ENCODE results near the gene MARF1.

Gene MARF1

GRCh38 chr16:15599303-15600070, 43.5 kb downstream of the MARF1 start:
- no peaks in the 10 kb centered on the region for H3K79me1 ChIP-seq (ENCODE audit: low read depth, low read length)
- H3K14ac ChIP-seq (ENCODE audit: low read length) = no peak overlapping the region
- no peak overlapping the region for H3K4ac ChIP-seq (ENCODE audit: low read length)
- H2BK120ac ChIP-seq (ENCODE audit: low read depth, low read length) = no peak overlapping the region
- H3K9ac ChIP-seq (ENCODE audit: low read depth, low read length, poor library complexity) = peak overlapping the region; percentile 54
- H3K9me3 ChIP-seq (replicated peaks in 1 of 2; ENCODE audit: control insufficient read depth in 2 of 2, insufficient read depth in 1 of 2, low read depth in 1 of 2, low read length in 2 of 2) = no peaks in the 10 kb centered on the region
- no peak overlapping the region for H2AFZ ChIP-seq (ENCODE audit: low read length)
- no peak overlapping the region for H3K18ac ChIP-seq (ENCODE audit: low read length)
- H3K23ac ChIP-seq (ENCODE audit: low read depth, low read length, poor library complexity) = no peak overlapping the region
- no peak overlapping the region for H2AK5ac ChIP-seq (ENCODE audit: low read depth, low read length)
- no peak overlapping the region for H4K91ac ChIP-seq (ENCODE audit: low read depth, low read length, poor library complexity)
- no peaks in the 10 kb centered on the region for H3K4me1 ChIP-seq (ENCODE audit: control insufficient read depth in 2 of 2, insufficient read depth in 1 of 2, low read depth in 1 of 2, low read length in 2 of 2)
- peak overlapping the region in 1 of 2 donors; percentile 17 for H3K4me3 ChIP-seq (ENCODE audit: low read length in 2 of 2)
- H3K4me2 ChIP-seq (ENCODE audit: insufficient read depth, low read length, poor library complexity, severe bottlenecking) = no peak overlapping the region
- no peak overlapping the region for H2BK15ac ChIP-seq (ENCODE audit: low read length)
- WGBS, 2 donors (ENCODE audit: extremely low coverage in 2 of 2, insufficient read length in 2 of 2, insufficient replicate concordance in 1 of 2) = no CpG with 5 or more reads among the region's 21 CpGs
- no peak overlapping the region for H4K8ac ChIP-seq (ENCODE audit: low read depth, low read length)
- DNase-seq (ENCODE audit: low spot score) = no peak
- no peak overlapping the region for H3K27ac ChIP-seq (replicated peaks; ENCODE audit: low read length)
- no peak overlapping the region for H2BK5ac ChIP-seq (ENCODE audit: low read length)
- no peak overlapping the region for H2BK12ac ChIP-seq (ENCODE audit: low read length)
- H3K36me3 ChIP-seq (replicated peaks in 1 of 2; ENCODE audit: control insufficient read depth in 2 of 2, insufficient read depth in 2 of 2, low read length in 2 of 2) = peaks cover 50 to 99% of the 10 kb centered on the region in 2 donors
- H3K27me3 ChIP-seq (ENCODE audit: control insufficient read depth in 3 of 3, insufficient read depth in 3 of 3, low read depth in 1 of 3, low read length in 3 of 3) = peaks cover 0 to 2% (median 0%) of the 10 kb centered on the region in 3 experiments

- no peak overlapping the region for H3K14ac ChIP-seq (ENCODE audit: low read length)
- no peaks in the 10 kb centered on the region for H3K79me1 ChIP-seq (ENCODE audit: low read depth, low read length)
- H4K91ac ChIP-seq (ENCODE audit: low read depth, low read length, poor library complexity) = no peak overlapping the region
- no peak overlapping the region for H2AFZ ChIP-seq (ENCODE audit: low read length)
- WGBS, 2 donors (ENCODE audit: extremely low coverage in 2 of 2, insufficient read length in 2 of 2, insufficient replicate concordance in 1 of 2) = no CpG with 5 or more reads among the region's 17 CpGs
- no peaks in the 10 kb centered on the region for H3K9me3 ChIP-seq (replicated peaks in 1 of 2; ENCODE audit: control insufficient read depth in 2 of 2, insufficient read depth in 1 of 2, low read depth in 1 of 2, low read length in 2 of 2)
- no peak overlapping the region for H3K9ac ChIP-seq (ENCODE audit: low read depth, low read length, poor library complexity)
- no peak for DNase-seq (ENCODE audit: low spot score)
- H3K4me1 ChIP-seq (ENCODE audit: control insufficient read depth in 2 of 2, insufficient read depth in 1 of 2, low read depth in 1 of 2, low read length in 2 of 2) = no peaks in the 10 kb centered on the region
- no peak overlapping the region for H2AK5ac ChIP-seq (ENCODE audit: low read depth, low read length)
- no peak overlapping the region for H2BK120ac ChIP-seq (ENCODE audit: low read depth, low read length)
- H3K36me3 ChIP-seq (replicated peaks in 1 of 2; ENCODE audit: control insufficient read depth in 2 of 2, insufficient read depth in 2 of 2, low read length in 2 of 2) = peaks cover 46 to 97% of the 10 kb centered on the region in 2 donors
- no peak overlapping the region for H3K18ac ChIP-seq (ENCODE audit: low read length)
- no peak overlapping the region for H2BK15ac ChIP-seq (ENCODE audit: low read length)
- H2BK5ac ChIP-seq (ENCODE audit: low read length) = no peak overlapping the region
- H4K8ac ChIP-seq (ENCODE audit: low read depth, low read length) = no peak overlapping the region
- no peak overlapping the region for H2BK12ac ChIP-seq (ENCODE audit: low read length)
- peaks cover 0 to 2% (median 0%) of the 10 kb centered on the region in 3 experiments for H3K27me3 ChIP-seq (ENCODE audit: control insufficient read depth in 3 of 3, insufficient read depth in 3 of 3, low read depth in 1 of 3, low read length in 3 of 3)
- H3K27ac ChIP-seq (replicated peaks; ENCODE audit: low read length) = no peak overlapping the region
- H3K4me2 ChIP-seq (ENCODE audit: insufficient read depth, low read length, poor library complexity, severe bottlenecking) = no peak overlapping the region
- no peak overlapping the region for H3K4me3 ChIP-seq (ENCODE audit: low read length in 2 of 2)
- H3K4ac ChIP-seq (ENCODE audit: low read length) = no peak overlapping the region
- peak overlapping the region; percentile 74 for H3K23ac ChIP-seq (ENCODE audit: low read depth, low read length, poor library complexity)
Observed at GRCh38 chr16:15598648-15599190, 44.2 kb downstream of the MARF1 start.

GRCh38 chr16:15597822-15598647, 44.9 kb downstream of the MARF1 start:
- H3K9me3 ChIP-seq (replicated peaks in 1 of 2; ENCODE audit: control insufficient read depth in 2 of 2, insufficient read depth in 1 of 2, low read depth in 1 of 2, low read length in 2 of 2) = no peaks in the 10 kb centered on the region
- no peak overlapping the region for H4K91ac ChIP-seq (ENCODE audit: low read depth, low read length, poor library complexity)
- H2BK12ac ChIP-seq (ENCODE audit: low read length) = no peak overlapping the region
- no peak overlapping the region for H3K4ac ChIP-seq (ENCODE audit: low read length)
- peak overlapping the region; percentile 65 for H3K9ac ChIP-seq (ENCODE audit: low read depth, low read length, poor library complexity)
- no peak overlapping the region for H3K18ac ChIP-seq (ENCODE audit: low read length)
- H2AFZ ChIP-seq (ENCODE audit: low read length) = no peak overlapping the region
- H3K4me3 ChIP-seq (ENCODE audit: low read length in 2 of 2) = no peak overlapping the region
- H2AK5ac ChIP-seq (ENCODE audit: low read depth, low read length) = no peak overlapping the region
- H3K23ac ChIP-seq (ENCODE audit: low read depth, low read length, poor library complexity) = peak overlapping the region; percentile 82
- H2BK120ac ChIP-seq (ENCODE audit: low read depth, low read length) = no peak overlapping the region
- H3K4me1 ChIP-seq (ENCODE audit: control insufficient read depth in 2 of 2, insufficient read depth in 1 of 2, low read depth in 1 of 2, low read length in 2 of 2) = no peaks in the 10 kb centered on the region
- no peaks in the 10 kb centered on the region for H3K79me1 ChIP-seq (ENCODE audit: low read depth, low read length)
- peaks cover 44 to 90% of the 10 kb centered on the region in 2 donors for H3K36me3 ChIP-seq (replicated peaks in 1 of 2; ENCODE audit: control insufficient read depth in 2 of 2, insufficient read depth in 2 of 2, low read length in 2 of 2)
- no peak overlapping the region for H3K14ac ChIP-seq (ENCODE audit: low read length)
- H4K8ac ChIP-seq (ENCODE audit: low read depth, low read length) = no peak overlapping the region
- H2BK5ac ChIP-seq (ENCODE audit: low read length) = no peak overlapping the region
- no peak for DNase-seq (ENCODE audit: low spot score)
- H2BK15ac ChIP-seq (ENCODE audit: low read length) = no peak overlapping the region
- no peak overlapping the region for H3K27ac ChIP-seq (replicated peaks; ENCODE audit: low read length)
- peaks cover 0 to 2% (median 0%) of the 10 kb centered on the region in 3 experiments for H3K27me3 ChIP-seq (ENCODE audit: control insufficient read depth in 3 of 3, insufficient read depth in 3 of 3, low read depth in 1 of 3, low read length in 3 of 3)
- no peak overlapping the region for H3K4me2 ChIP-seq (ENCODE audit: insufficient read depth, low read length, poor library complexity, severe bottlenecking)
- WGBS, 2 donors (ENCODE audit: extremely low coverage in 2 of 2, insufficient read length in 2 of 2, insufficient replicate concordance in 1 of 2) = no CpG with 5 or more reads among the region's 15 CpGs

GRCh38 chr16:15597135-15597534, 45.8 kb downstream of the MARF1 start:
- no peak overlapping the region for H3K23ac ChIP-seq (ENCODE audit: low read depth, low read length, poor library complexity)
- no peak overlapping the region for H4K91ac ChIP-seq (ENCODE audit: low read depth, low read length, poor library complexity)
- no peaks in the 10 kb centered on the region for H3K79me1 ChIP-seq (ENCODE audit: low read depth, low read length)
- no peak overlapping the region for H2BK120ac ChIP-seq (ENCODE audit: low read depth, low read length)
- H2BK5ac ChIP-seq (ENCODE audit: low read length) = no peak overlapping the region
- H2AFZ ChIP-seq (ENCODE audit: low read length) = no peak overlapping the region
- no peaks in the 10 kb centered on the region for H3K4me1 ChIP-seq (ENCODE audit: control insufficient read depth in 2 of 2, insufficient read depth in 1 of 2, low read depth in 1 of 2, low read length in 2 of 2)
- H3K4me2 ChIP-seq (ENCODE audit: insufficient read depth, low read length, poor library complexity, severe bottlenecking) = no peak overlapping the region
- H2BK12ac ChIP-seq (ENCODE audit: low read length) = no peak overlapping the region
- no peak overlapping the region for H3K4me3 ChIP-seq (ENCODE audit: low read length in 2 of 2)
- no peak overlapping the region for H3K4ac ChIP-seq (ENCODE audit: low read length)
- H3K9me3 ChIP-seq (replicated peaks in 1 of 2; ENCODE audit: control insufficient read depth in 2 of 2, insufficient read depth in 1 of 2, low read depth in 1 of 2, low read length in 2 of 2) = no peaks in the 10 kb centered on the region
- no peak overlapping the region for H4K8ac ChIP-seq (ENCODE audit: low read depth, low read length)
- H2AK5ac ChIP-seq (ENCODE audit: low read depth, low read length) = no peak overlapping the region
- no CpG with 5 or more reads among the region's 6 CpGs for WGBS, 2 donors (ENCODE audit: extremely low coverage in 2 of 2, insufficient read length in 2 of 2, insufficient replicate concordance in 1 of 2)
- H3K18ac ChIP-seq (ENCODE audit: low read length) = no peak overlapping the region
- DNase-seq (ENCODE audit: low spot score) = no peak
- no peak overlapping the region for H2BK15ac ChIP-seq (ENCODE audit: low read length)
- no peak overlapping the region for H3K9ac ChIP-seq (ENCODE audit: low read depth, low read length, poor library complexity)
- no peak overlapping the region for H3K27ac ChIP-seq (replicated peaks; ENCODE audit: low read length)
- H3K27me3 ChIP-seq (ENCODE audit: control insufficient read depth in 3 of 3, insufficient read depth in 3 of 3, low read depth in 1 of 3, low read length in 3 of 3) = peaks cover 0 to 2% (median 0%) of the 10 kb centered on the region in 3 experiments
- H3K14ac ChIP-seq (ENCODE audit: low read length) = no peak overlapping the region
- peaks cover 42 to 84% of the 10 kb centered on the region in 2 donors for H3K36me3 ChIP-seq (replicated peaks in 1 of 2; ENCODE audit: control insufficient read depth in 2 of 2, insufficient read depth in 2 of 2, low read length in 2 of 2)
